ENCODE data around the gene KRTAP12-4. TPM values are rescaled to one million over a fixed set of nuclear protein-coding genes. Genes with fewer than 3 reads are reported as not detected.

The KRTAP12-4 gene
- total and polyA plus RNA-seq, 9 of the 15 experiments (the other 6 are each of a cell fraction or from before 2014, with no cell fraction given): not detected

GRCh38 chr21:44614161-44614631 lies 40.3 kb downstream of the KRTAP12-4 start:
- Histone ChIP-seq H3K79me2 (ENCODE audit: control insufficient read depth, insufficient read depth, low read length) (no peaks in the 10 kb centered on the region), H3K4me2 (ENCODE audit: insufficient read depth, low read length) (no peak overlapping the region), H3K9me3 (replicated peaks; ENCODE audit: control insufficient read depth, insufficient read depth, low read depth, low read length) (no peaks in the 10 kb centered on the region; the same call in 1 of the 2 replicates), H3K9ac (ENCODE audit: insufficient read depth in 1 of 2, low read depth in 2 of 2, low read length in 2 of 2) (no peak overlapping the region; a peak in 1 of 4 replicates), H3K27me3 (ENCODE audit: control insufficient read depth in 2 of 2, insufficient read depth in 2 of 2, low read length in 2 of 2) (peaks cover 14 to 44% of the 10 kb centered on the region in 2 experiments; a peak in 4 of 5 replicates), H4K20me1 (replicated peaks; ENCODE audit: control insufficient read depth, insufficient read depth, low read length) (no peaks in the 10 kb centered on the region), H3K9me1 (ENCODE audit: control insufficient read depth, insufficient read depth, low read length) (peaks cover 3% of the 10 kb centered on the region), H3K27ac (ENCODE audit: extremely low read depth, low read depth, low read length) (no peak overlapping the region), H3K36me3 (ENCODE audit: control insufficient read depth, insufficient read depth, low read length) (no peaks in the 10 kb centered on the region), H3K4me1 (replicated peaks in 1 of 2; ENCODE audit: control insufficient read depth in 2 of 2, insufficient read depth in 2 of 2, low read length in 2 of 2) (peaks cover 0 to 10% of the 10 kb centered on the region in 2 experiments; a peak in 2 of 5 replicates), H2AFZ (ENCODE audit: low read depth, low read length) (no peak overlapping the region), H3K4me3 (no peak overlapping the region)
- BruUV-seq (replicated peaks): no TSS peak
- ATAC-seq (no peak), DNase-seq (ENCODE audit: extremely low read depth in 1 of 4, low spot score in 3 of 4) (no peak), FAIRE-seq (no peak)
- intact Hi-C loops (cut with micrococcal nuclease): no loop called here
- WGBS (ENCODE audit: insufficient coverage, low coverage, missing lambda C conversion rate): 0% methylated on average over 15 of the region's 20 CpGs
- ChIA-PET POLR2A (no interaction called here), CTCF (ENCODE audit: low intra/inter-chr PET ratio) (no interaction called here)
- TF ChIP-seq VEZF1 (CRISPR knock-in tag; IDR thresholded peaks at IDR 0.05): no peak
- no peak for TF ChIP-seq ZSCAN29 (IDR thresholded peaks at IDR 0.05)
- TF ChIP-seq SRSF1 (IDR thresholded peaks at IDR 0.05; ENCODE audit: low read depth, low read length): no peak
- no peak for TF ChIP-seq NKRF (IDR thresholded peaks at IDR 0.05; ENCODE audit: borderline replicate concordance)
- no peak for TF ChIP-seq MBD2 (IDR thresholded peaks at IDR 0.05; ENCODE audit: borderline replicate concordance, low read depth)
- no peak for TF ChIP-seq RB1 (IDR thresholded peaks at IDR 0.05; ENCODE audit: low read depth)
- TF ChIP-seq MECOM (CRISPR knock-in tag; IDR thresholded peaks at IDR 0.05): no peak
- no peak for TF ChIP-seq MCM3 (IDR thresholded peaks at IDR 0.05)
- TF ChIP-seq PHF8 (IDR thresholded peaks at IDR 0.05; ENCODE audit: borderline replicate concordance, low read length): no peak
- no peak for TF ChIP-seq XRCC4 (IDR thresholded peaks at IDR 0.05; ENCODE audit: extremely low read depth, insufficient read depth, insufficient read length)
- no peak for TF ChIP-seq ZNF766 (CRISPR knock-in tag; conservative IDR thresholded peaks at IDR 0.05)
- in situ Hi-C loops (cut with MboI): no loop called here
